Panc1 (cell line): ENCODE results near the gene C1orf105.

Source experiments
- CTCF ChIP-seq: fragments of 450-650 bp; IDR thresholded peaks from 2 replicates; pipeline ENCODE4 v1.5.1; 2017; ENCODE audit warnings: mild to moderate bottlenecking
- POLR2AphosphoS5 ChIP-seq: IDR thresholded peaks from 2 replicates; pipeline ENCODE4 v1.6.1; 2012; ENCODE audit warnings: mild to moderate bottlenecking, low read depth, low read length, moderate library complexity
- SIN3A ChIP-seq: IDR thresholded peaks from 2 replicates; pipeline ENCODE4 v1.6.1; 2012; ENCODE audit warnings: low read depth, mild to moderate bottlenecking, low read length, moderate library complexity, borderline replicate concordance; ENCODE audit not compliant: insufficient read depth

GRCh38 chr1:172408958-172409357 is 11.5 kb upstream of the C1orf105 start:
- TF ChIP-seq CTCF (no peak), POLR2AphosphoS5 (no peak), SIN3A (no peak)
